Measurements from ENCODE around the gene TNFRSF18.

TNFRSF18 gene

GRCh38 chr1:1164701-1165451 is 41.5 kb downstream of the TNFRSF18 start:
- no peak for DNase-seq (ENCODE audit: low read depth)

GRCh38 chr1:1164361-1164700 is 42.1 kb downstream of the TNFRSF18 start:
- DNase-seq (ENCODE audit: low read depth), result no peak

- DNase-seq (ENCODE audit: low read depth), result no peak
These were observed 42.8 kb downstream of the TNFRSF18 start for GRCh38 chr1:1163538-1164070.

GRCh38 chr1:1162597-1163537 is 43.5 kb downstream of the TNFRSF18 start:
- DNase-seq (ENCODE audit: low read depth), result no peak

GRCh38 chr1:1161683-1162079 is 44.7 kb downstream of the TNFRSF18 start:
- no peak for DNase-seq (ENCODE audit: low read depth)

- DNase-seq (ENCODE audit: low read depth), result no peak
These were observed 45.2 kb downstream of the TNFRSF18 start for GRCh38 chr1:1161078-1161682.

- no peak for DNase-seq (ENCODE audit: low read depth)
These were observed 46.0 kb downstream of the TNFRSF18 start for GRCh38 chr1:1160281-1160930.

GRCh38 chr1:1157914-1158710 is 48.3 kb downstream of the TNFRSF18 start:
- no peak for DNase-seq (ENCODE audit: low read depth)

- DNase-seq (ENCODE audit: low read depth), result peak; percentile 39
These were observed 48.9 kb downstream of the TNFRSF18 start for GRCh38 chr1:1157426-1157913.

- no peak for DNase-seq (ENCODE audit: low read depth)
These were observed 49.4 kb downstream of the TNFRSF18 start for GRCh38 chr1:1157033-1157365.

- DNase-seq (ENCODE audit: low read depth), result no peak
These were observed 50.0 kb downstream of the TNFRSF18 start for GRCh38 chr1:1156140-1157032.

- no peak for DNase-seq (ENCODE audit: low read depth)
These were observed 51.1 kb downstream of the TNFRSF18 start for GRCh38 chr1:1155258-1155657.

GRCh38 chr1:1153874-1154273 is 52.5 kb downstream of the TNFRSF18 start:
- DNase-seq (ENCODE audit: low read depth), result no peak

Measured in activated T-helper 9 cell treated with anti-CD3 and anti-CD28 coated beads, Interleukin-2, amount 50 U/mL, for 16 hours (primary cell).